AG04450 (cell line): ENCODE data around the gene RETREG1. TPM values are rescaled to one million over a fixed set of nuclear protein-coding genes. Genes with fewer than 3 reads are reported as not detected.

Source experiments
- CTCF ChIA-PET: fragments of 300-600, 350-600 bp; formaldehyde crosslinking; extraction: SDS; loops from one replicate; lab custom pipeline; 2022; ENCODE audit warnings: antibody characterized with exemption, inconsistent platforms; lab: Charles Lee
- POLR2A ChIA-PET: fragments of 350-600 bp; formaldehyde crosslinking; extraction: SDS; loops from one replicate; lab custom pipeline; 2021; ENCODE audit warnings: antibody characterized with exemption, inconsistent platforms; lab: Yijun Ruan, JAX
- DNase-seq: peaks from one replicate; pipeline ENCODE4 v3.0.0-alpha.2; 2011; ENCODE audit warnings: low read depth, low spot score
- H3K27ac ChIP-seq: one replicate; pipeline ENCODE4 v1.5.1; 2012; ENCODE audit warnings: low read depth, low read length, control low read depth
- H3K27me3 ChIP-seq: one replicate; pipeline ENCODE4 v1.6.0; 2012; ENCODE audit warnings: low read length; ENCODE audit not compliant: control insufficient read depth, insufficient read depth
- H3K4me3 ChIP-seq: 2 replicates; pipeline ENCODE4 v1.5.1; 2011; ENCODE audit warnings: mild to moderate bottlenecking, low read depth, low read length, control low read depth
- H3K9me3 ChIP-seq: 2 replicates; pipeline ENCODE4 v1.5.1; 2012; ENCODE audit warnings: low read length; ENCODE audit not compliant: control insufficient read depth, insufficient read depth
- CTCF ChIP-seq: IDR thresholded peaks from 2 replicates; pipeline ENCODE4 v1.5.1; 2011; ENCODE audit warnings: low read depth, low read length, control low read depth, inconsistent platforms
- polyA plus RNA-seq: library from polyadenylated mRNA; depleted of rRNA; stranded (reverse); fragments of >200 nt; gene quantifications from 2 replicates; pipeline ENCODE4 v1.2.3, GENCODE V29; 2011

The RETREG1 gene
- polyA plus RNA-seq, 1 experiment: 0.14 TPM

GRCh38 chr5:16663840-16664239 is 47.0 kb upstream of the RETREG1 start:
- TF ChIP-seq CTCF: no peak
- CTCF ChIA-PET: no interaction called here
- DNase-seq: no peak
- Histone ChIP-seq H3K27ac (no peak overlapping the region), H3K27me3 (no peaks in the 10 kb centered on the region), H3K4me3 (no peak overlapping the region), H3K9me3 (no peaks in the 10 kb centered on the region)
- POLR2A ChIA-PET: no interaction called here

DNA sequence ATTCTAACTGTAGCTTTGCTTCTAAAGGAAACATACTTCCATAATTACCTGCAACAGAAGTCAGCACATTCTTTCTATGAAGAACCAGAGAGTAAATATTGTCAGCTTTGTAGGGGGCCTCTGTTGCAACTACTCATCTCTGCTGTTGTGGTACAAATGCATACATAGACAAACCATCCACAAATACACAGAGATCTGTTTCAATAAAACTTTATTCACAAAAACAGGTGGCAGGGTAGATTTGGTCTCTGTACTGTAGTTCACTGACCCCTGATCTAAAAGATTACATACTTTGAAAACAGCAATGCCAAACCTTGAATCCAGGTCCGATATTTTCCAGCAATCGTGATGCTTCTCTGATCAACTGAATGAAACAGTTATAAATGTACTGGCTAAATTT is 44.9 kb upstream of the RETREG1 start:
- no peaks in the 10 kb centered on the region for H3K9me3 ChIP-seq
- H3K27ac ChIP-seq: no peak overlapping the region
- H3K27me3 ChIP-seq: peaks cover 2% of the 10 kb centered on the region
- H3K4me3 ChIP-seq: no peak overlapping the region
- no peak for TF ChIP-seq CTCF
- ChIA-PET POLR2A (no interaction called here), CTCF (no interaction called here)
- no peak for DNase-seq

- CTCF ChIA-PET: no interaction called here
- no peak for TF ChIP-seq CTCF
- DNase-seq: no peak
- Histone ChIP-seq H3K4me3 (no peak overlapping the region), H3K27me3 (peaks cover 2% of the 10 kb centered on the region), H3K27ac (no peak overlapping the region), H3K9me3 (no peaks in the 10 kb centered on the region)
- POLR2A ChIA-PET: no interaction called here
Observed at GRCh38 chr5:16660982-16661381, 44.2 kb upstream of the RETREG1 start.

GRCh38 chr5:16659536-16659935 is 42.7 kb upstream of the RETREG1 start:
- no peak for TF ChIP-seq CTCF
- Histone ChIP-seq H3K9me3 (no peaks in the 10 kb centered on the region), H3K4me3 (no peak overlapping the region), H3K27me3 (peaks cover 2% of the 10 kb centered on the region), H3K27ac (no peak overlapping the region)
- ChIA-PET POLR2A (no interaction called here), CTCF (no interaction called here)
- DNase-seq: no peak

- CTCF ChIA-PET: interaction anchor here (1.1 kb wide), 1 partner anchor 11 kb away, joined by 3 read pairs; no protein-coding TSS in a partner anchor
- POLR2A ChIA-PET: no interaction called here
- DNase-seq: no peak
Observed at GRCh38 chr5:16656561-16657191, 39.9 kb upstream of the RETREG1 start.

More at GRCh38 chr5:16656561-16657191, 39.9 kb upstream of the RETREG1 start:
- TF ChIP-seq CTCF: no peak
- Histone ChIP-seq H3K27me3 (peaks cover 2% of the 10 kb centered on the region), H3K4me3 (no peak overlapping the region), H3K9me3 (no peaks in the 10 kb centered on the region), H3K27ac (no peak overlapping the region)
